GM18951 (cell line): ENCODE results near the gene GGACT.
"Not testable (repeated sequence)": the region's sequence is repeated elsewhere in the genome, so short reads cannot be mapped to it uniquely, and the experiment has no call there.

Source experiments
- POLR2A ChIP-seq: IDR thresholded peaks from 4 replicates; pipeline ENCODE4 v1.6.1; 2011; ENCODE audit warnings: mild to moderate bottlenecking; ENCODE audit not compliant: insufficient read length, insufficient read depth; ENCODE audit errors: extremely low read depth
- in situ Hi-C: fragments of 300-500 bp; cut with MboI; formaldehyde crosslinking; loops from one replicate; pipeline ENCODE4 v1.12.0; 2022; ENCODE audit warnings: low sequenced_read_pairs, mixed read lengths, inconsistent platforms; ENCODE audit not compliant: unreplicated experiment

GGACT gene

GRCh38 chr13:100588331-100589177 lies at the start of gene GGACT:
GGACT (minus strand) TSS chr13:100588789; CDS start chr13:100532591, 56,198 bp downstream.
- TF ChIP-seq POLR2A = peak; percentile 72
- in situ Hi-C loops = no loop called here

GRCh38 chr13:100637796-100638195 lies 49.2 kb upstream of the GGACT start:
- TF ChIP-seq POLR2A = no peak
- in situ Hi-C loops = no loop called here

GRCh38 chr13:100637380-100637779 lies 48.8 kb upstream of the GGACT start:
- no peak for TF ChIP-seq POLR2A
- in situ Hi-C loops = no loop called here

- in situ Hi-C loops = no loop called here
Observed at GRCh38 chr13:100636441-100636840, 47.9 kb upstream of the GGACT start.

GRCh38 chr13:100636004-100636403 lies 47.4 kb upstream of the GGACT start:
- no peak for TF ChIP-seq POLR2A
- in situ Hi-C loops = no loop called here

More at GRCh38 chr13:100636441-100636840, 47.9 kb upstream of the GGACT start:
- TF ChIP-seq POLR2A = no peak

- TF ChIP-seq POLR2A = no peak
- in situ Hi-C loops = no loop called here
Observed at GRCh38 chr13:100634696-100635095, 46.1 kb upstream of the GGACT start.

GRCh38 chr13:100633461-100633860 lies 44.9 kb upstream of the GGACT start:
- in situ Hi-C loops = no loop called here
- TF ChIP-seq POLR2A = no peak

- TF ChIP-seq POLR2A = no peak
- in situ Hi-C loops = no loop called here
Observed at GRCh38 chr13:100630555-100630954, 42.0 kb upstream of the GGACT start.

GRCh38 chr13:100627120-100627519 lies 38.5 kb upstream of the GGACT start:
- no peak for TF ChIP-seq POLR2A
- in situ Hi-C loops = no loop called here

GRCh38 chr13:100625447-100625846 lies 36.9 kb upstream of the GGACT start:
- in situ Hi-C loops = no loop called here
- no peak for TF ChIP-seq POLR2A

- TF ChIP-seq POLR2A = no peak
- in situ Hi-C loops = no loop called here
Observed at GRCh38 chr13:100620792-100621191, 32.2 kb upstream of the GGACT start.

GRCh38 chr13:100619940-100620339 lies 31.4 kb upstream of the GGACT start:
- no peak for TF ChIP-seq POLR2A
- in situ Hi-C loops = no loop called here

GRCh38 chr13:100618897-100619296 lies 30.3 kb upstream of the GGACT start:
- in situ Hi-C loops = not testable (repeated sequence)

- in situ Hi-C loops = no loop called here
- TF ChIP-seq POLR2A = no peak
Observed at GRCh38 chr13:100613031-100613430, 24.4 kb upstream of the GGACT start.
